GM06990 (cell line): Measurements from ENCODE around the gene ALK.

ENCODE experiments used
- DNase-seq: peaks from one replicate; pipeline ENCODE4 v3.0.0-alpha.2; 2011; ENCODE audit not compliant: insufficient read length; ENCODE audit errors: extremely low read depth
- H3K27me3 ChIP-seq: replicated peaks from 2 replicates; pipeline ENCODE4 v1.6.0; 2011; ENCODE audit warnings: low read length; ENCODE audit not compliant: control insufficient read depth, insufficient read depth
- H3K36me3 ChIP-seq: 2 replicates; pipeline ENCODE4 v1.5.1; 2011; ENCODE audit warnings: low read length; ENCODE audit not compliant: control insufficient read depth, insufficient read depth
- H3K4me3 ChIP-seq: replicated peaks from 2 replicates; pipeline ENCODE4 v1.5.1; 2011; ENCODE audit warnings: low read depth, mild to moderate bottlenecking, control low read depth, low read length
- CTCF ChIP-seq: IDR thresholded peaks from 2 replicates; pipeline ENCODE4 v1.5.1; 2011; ENCODE audit warnings: low read length, control low read depth, mild to moderate bottlenecking, inconsistent platforms; ENCODE audit not compliant: insufficient read depth, poor library complexity, severe bottlenecking

ALK gene

GRCh38 chr2:29951576-29951975, 30.2 kb upstream of the ALK start:
- H3K4me3 ChIP-seq = no peak overlapping the region
- no peak for DNase-seq
- no peaks in the 10 kb centered on the region for H3K36me3 ChIP-seq
- peaks cover 2% of the 10 kb centered on the region for H3K27me3 ChIP-seq
- TF ChIP-seq CTCF = no peak

GRCh38 chr2:29950481-29950880, 29.1 kb upstream of the ALK start:
- Histone ChIP-seq H3K27me3 (peaks cover 2% of the 10 kb centered on the region), H3K36me3 (no peaks in the 10 kb centered on the region), H3K4me3 (no peak overlapping the region)
- TF ChIP-seq CTCF = no peak
- DNase-seq = no peak

GRCh38 chr2:29949042-29949441, 27.7 kb upstream of the ALK start:
- no peak for DNase-seq
- Histone ChIP-seq H3K36me3 (no peaks in the 10 kb centered on the region), H3K4me3 (no peak overlapping the region), H3K27me3 (peaks cover 2% of the 10 kb centered on the region)
- TF ChIP-seq CTCF = no peak

GRCh38 chr2:29946505-29946904, 25.1 kb upstream of the ALK start:
- Histone ChIP-seq H3K27me3 (peaks cover 2% of the 10 kb centered on the region), H3K4me3 (no peak overlapping the region), H3K36me3 (no peaks in the 10 kb centered on the region)
- TF ChIP-seq CTCF = no peak
- no peak for DNase-seq

- Histone ChIP-seq H3K27me3 (no peaks in the 10 kb centered on the region; the same call in 1 of the 2 replicates), H3K4me3 (no peak overlapping the region), H3K36me3 (no peaks in the 10 kb centered on the region)
- no peak for DNase-seq
- TF ChIP-seq CTCF = no peak
These were observed 21.3 kb upstream of the ALK start for GRCh38 chr2:29942711-29943110.

GRCh38 chr2:29940706-29941105, 19.3 kb upstream of the ALK start:
- no peaks in the 10 kb centered on the region for H3K27me3 ChIP-seq
- no peak for TF ChIP-seq CTCF
- DNase-seq = no peak
- no peak overlapping the region for H3K4me3 ChIP-seq
- no peaks in the 10 kb centered on the region for H3K36me3 ChIP-seq
